COR-L47 (cell line): ENCODE data around the gene SPEG.
"Not testable (repeated sequence)": the region's sequence is repeated elsewhere in the genome, so short reads cannot be mapped to it uniquely, and the experiment has no call there.

Source experiments
- DNase-seq: peaks from one replicate; lab custom pipeline; 2025; lab: John Stamatoyannopoulos, UW

The SPEG gene

GRCh38 chr2:219405451-219405850, 29.2 kb upstream of the SPEG start:
- no peak for DNase-seq

GRCh38 chr2:219405958-219406860, 28.4 kb upstream of the SPEG start:
- DNase-seq = no peak

GRCh38 chr2:219406861-219407230, 27.8 kb upstream of the SPEG start:
- DNase-seq = no peak

GRCh38 chr2:219407343-219407742, 27.3 kb upstream of the SPEG start:
- not testable (repeated sequence) for DNase-seq

- DNase-seq = no peak
Observed at GRCh38 chr2:219408204-219408603, 26.4 kb upstream of the SPEG start.

GRCh38 chr2:219408631-219409030, 26.0 kb upstream of the SPEG start:
- no peak for DNase-seq

- no peak for DNase-seq
Observed at GRCh38 chr2:219409619-219410018, 25.0 kb upstream of the SPEG start.

GRCh38 chr2:219410390-219410789, 24.3 kb upstream of the SPEG start:
- DNase-seq = no peak

GRCh38 chr2:219414857-219415256, 19.8 kb upstream of the SPEG start:
- no peak for DNase-seq

- no peak for DNase-seq
Observed at GRCh38 chr2:219415580-219416234, 18.9 kb upstream of the SPEG start.

- DNase-seq = no peak
Observed at GRCh38 chr2:219416235-219416602, 18.4 kb upstream of the SPEG start.

GRCh38 chr2:219416938-219417337, 17.7 kb upstream of the SPEG start:
- no peak for DNase-seq

- no peak for DNase-seq
Observed at GRCh38 chr2:219417374-219417773, 17.3 kb upstream of the SPEG start.

- DNase-seq = no peak
Observed at GRCh38 chr2:219418155-219419011, 16.3 kb upstream of the SPEG start, which contains the start of gene DES. Gene DES, plus strand, starts transcription at chr2:219418377. Its CDS starts 86 bp downstream, at chr2:219418463.

- no peak for DNase-seq
Observed at GRCh38 chr2:219419012-219419324, 15.7 kb upstream of the SPEG start.

GRCh38 chr2:219419331-219420197, 15.1 kb upstream of the SPEG start:
- no peak for DNase-seq

GRCh38 chr2:219420687-219421086, 14.0 kb upstream of the SPEG start:
- DNase-seq = no peak

- DNase-seq = no peak
Observed at GRCh38 chr2:219421323-219421722, 13.3 kb upstream of the SPEG start.

- no peak for DNase-seq
Observed at GRCh38 chr2:219422952-219423534, 11.6 kb upstream of the SPEG start.

GRCh38 chr2:219423652-219424377, 10.8 kb upstream of the SPEG start:
- no peak for DNase-seq
